SH-SY5Y (cell line): ENCODE data around the gene TMEM263.

Experiments
- GATA2 ChIP-seq: IDR thresholded peaks from 2 replicates; pipeline ENCODE4 v1.6.1; 2011; ENCODE audit warnings: mild to moderate bottlenecking, low read depth, low read length
- GATA3 ChIP-seq: IDR thresholded peaks from 2 replicates; pipeline ENCODE4 v1.6.1; 2011; ENCODE audit warnings: low read depth, mild to moderate bottlenecking, low read length, moderate library complexity

TMEM263 gene

GRCh38 chr12:106955377-106956047 lies at the start of gene TMEM263:
Gene TMEM263 (plus strand): TSS chr12:106955907. CDS start chr12:106967117, 11,210 bp downstream.
- TF ChIP-seq GATA2 (no peak), GATA3 (no peak)

DNA sequence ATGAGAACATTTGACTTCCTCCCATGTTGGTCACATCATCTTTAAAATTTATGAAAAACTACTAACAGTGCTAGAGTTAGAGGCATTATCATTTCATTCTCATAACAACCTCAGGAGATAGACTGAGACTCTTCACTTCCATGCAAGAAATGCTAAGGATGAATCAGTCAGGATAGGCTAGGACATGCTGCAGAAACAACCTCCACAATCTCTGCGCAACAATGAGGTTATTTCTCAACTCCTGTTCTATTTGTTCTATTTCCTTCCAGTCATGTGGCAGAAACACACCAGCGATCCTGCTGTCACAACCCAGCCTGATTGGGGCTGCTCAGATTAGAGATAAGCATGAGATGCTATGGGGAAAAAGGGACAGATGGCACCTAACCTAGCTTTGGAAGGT lies 49.0 kb upstream of the TMEM263 start:
- TF ChIP-seq GATA2 (0 out of 2 replicates have a peak, but pooled peaks have one; percentile 21), GATA3 (no peak)

GRCh38 chr12:106907411-106907810 lies 48.3 kb upstream of the TMEM263 start:
- TF ChIP-seq GATA3 (no peak), GATA2 (no peak)

- TF ChIP-seq GATA2 (no peak), GATA3 (no peak)
These were observed 47.9 kb upstream of the TMEM263 start for GRCh38 chr12:106907846-106908245.

DNA sequence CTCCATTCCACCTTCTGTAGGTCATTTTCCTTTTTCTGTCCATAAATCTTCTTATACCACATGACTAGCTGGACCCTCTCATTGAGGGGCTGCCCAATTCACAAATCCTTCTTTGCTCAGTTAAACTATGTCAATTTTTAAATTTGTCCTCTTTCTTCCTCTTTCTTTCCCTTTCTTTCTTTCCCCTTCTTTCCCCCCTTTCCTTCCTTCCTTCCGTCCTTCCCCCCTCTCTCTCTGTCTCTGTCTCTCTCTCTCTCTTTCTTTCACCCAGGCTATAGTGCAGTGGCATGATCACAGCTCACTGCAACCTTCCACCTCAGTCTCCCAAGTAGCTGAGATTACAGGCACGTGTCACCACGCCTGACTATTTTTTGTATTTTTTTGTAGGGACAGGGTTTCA lies 47.1 kb upstream of the TMEM263 start:
- TF ChIP-seq GATA3 (no peak), GATA2 (no peak)

- TF ChIP-seq GATA3 (no peak), GATA2 (no peak)
These were observed 45.5 kb upstream of the TMEM263 start for GRCh38 chr12:106910202-106910601.

- TF ChIP-seq GATA2 = no peak
- TF ChIP-seq GATA3 = no peak
These were observed 44.1 kb upstream of the TMEM263 start for GRCh38 chr12:106911581-106911980.

GRCh38 chr12:106913456-106913855 lies 42.3 kb upstream of the TMEM263 start:
- TF ChIP-seq GATA2 (no peak), GATA3 (no peak)

- TF ChIP-seq GATA2 = no peak
- TF ChIP-seq GATA3 = no peak
These were observed 40.7 kb upstream of the TMEM263 start for GRCh38 chr12:106914796-106915634.

- TF ChIP-seq GATA2 (no peak), GATA3 (no peak)
These were observed 40.1 kb upstream of the TMEM263 start for GRCh38 chr12:106915635-106916026.

DNA sequence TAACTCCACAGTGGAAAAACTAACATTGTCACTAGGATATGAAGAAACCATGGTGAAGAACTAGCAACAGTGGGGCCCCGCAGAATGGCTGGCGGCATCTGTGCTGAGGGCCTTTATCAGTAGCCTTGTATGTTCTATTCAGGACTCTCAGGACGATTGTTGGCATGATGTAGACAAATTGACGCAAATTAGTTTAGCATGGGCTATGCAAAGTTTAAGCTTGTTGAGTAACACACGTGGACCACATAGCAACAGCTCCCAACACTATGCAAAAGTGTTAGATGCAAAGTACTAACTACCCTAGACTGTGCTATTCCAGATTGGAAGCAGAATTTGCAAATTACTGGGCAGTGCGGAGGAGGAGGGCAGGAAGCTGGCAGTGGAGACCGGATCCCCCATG lies 38.2 kb upstream of the TMEM263 start:
- TF ChIP-seq GATA2 (no peak), GATA3 (no peak)

DNA sequence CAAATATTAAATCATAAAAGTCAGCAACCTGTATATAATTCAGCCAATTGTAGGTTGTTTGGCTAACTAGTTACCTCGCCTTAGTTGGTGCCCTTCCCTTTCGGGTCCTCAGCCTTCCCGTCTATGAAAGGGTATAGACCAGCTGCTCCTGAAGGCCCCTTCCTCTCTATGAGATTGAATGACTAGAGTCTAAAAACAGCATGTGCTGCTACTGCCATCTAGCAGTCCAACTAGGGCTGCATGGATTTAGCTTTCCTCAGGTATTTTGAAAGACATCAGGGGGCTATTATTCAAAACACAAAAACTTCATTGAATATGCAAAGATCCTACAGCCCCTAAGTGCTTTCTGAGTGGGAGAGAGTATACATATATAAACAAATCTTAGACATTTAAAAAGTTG lies 37.0 kb upstream of the TMEM263 start:
- TF ChIP-seq GATA3 (no peak), GATA2 (no peak)

DNA sequence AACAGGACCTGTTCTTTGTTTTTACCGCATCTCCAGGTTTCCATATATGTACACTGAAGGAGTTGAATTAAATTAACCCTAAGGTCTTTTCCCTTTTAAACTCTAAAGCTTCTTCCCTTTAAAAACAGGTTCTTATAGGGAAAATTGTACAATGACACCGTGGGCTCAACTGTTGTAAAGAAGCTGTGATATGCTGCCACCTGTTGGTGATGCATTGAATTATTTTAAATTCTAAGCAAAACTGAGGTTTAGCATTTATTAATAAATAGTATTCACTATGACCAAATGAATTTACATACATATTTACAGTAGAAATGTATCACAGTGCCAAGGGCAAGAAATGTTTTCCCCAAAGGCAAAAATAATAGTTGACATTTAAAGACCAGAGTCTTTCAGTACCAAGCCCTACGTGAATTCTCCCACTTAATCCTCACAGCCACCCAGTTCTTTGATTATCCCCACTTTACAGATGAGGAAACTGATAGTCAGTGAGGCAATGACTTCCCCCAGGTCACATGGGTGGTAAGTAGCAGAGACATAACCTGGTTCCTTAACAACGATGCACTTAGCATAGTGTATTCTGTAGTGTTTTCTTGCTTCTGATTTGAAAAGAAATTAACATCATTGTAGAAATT lies 35.7 kb upstream of the TMEM263 start:
- no peak for TF ChIP-seq GATA2
- no peak for TF ChIP-seq GATA3

DNA sequence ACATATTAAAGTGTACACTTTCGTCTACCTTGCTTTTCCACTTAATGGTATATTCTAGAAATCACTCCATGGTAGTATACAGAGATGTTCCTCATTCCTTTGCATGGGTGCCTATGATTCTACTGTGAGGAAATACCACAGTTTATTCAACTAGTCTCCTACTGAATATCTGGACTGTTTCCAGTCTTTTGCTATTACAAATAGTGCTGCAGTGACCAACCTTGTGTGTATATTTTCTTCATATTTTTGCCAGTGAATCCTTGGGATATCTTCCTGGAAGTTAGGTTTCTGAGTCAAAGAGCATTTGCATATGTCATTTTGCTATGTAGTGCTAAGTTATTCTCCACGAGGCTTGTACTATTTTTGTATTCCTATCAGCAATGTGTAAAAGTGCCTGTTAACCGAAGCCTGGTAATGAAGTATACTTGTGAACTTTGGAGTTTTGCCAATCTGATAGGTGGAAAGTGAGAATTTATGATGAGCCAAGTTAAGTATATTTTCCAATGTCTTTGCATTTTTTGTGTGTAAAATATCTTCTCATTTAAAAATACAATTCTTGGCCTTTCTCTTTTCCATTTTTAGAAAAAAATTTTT lies 31.3 kb upstream of the TMEM263 start:
- no peak for TF ChIP-seq GATA3
- TF ChIP-seq GATA2 = no peak

DNA sequence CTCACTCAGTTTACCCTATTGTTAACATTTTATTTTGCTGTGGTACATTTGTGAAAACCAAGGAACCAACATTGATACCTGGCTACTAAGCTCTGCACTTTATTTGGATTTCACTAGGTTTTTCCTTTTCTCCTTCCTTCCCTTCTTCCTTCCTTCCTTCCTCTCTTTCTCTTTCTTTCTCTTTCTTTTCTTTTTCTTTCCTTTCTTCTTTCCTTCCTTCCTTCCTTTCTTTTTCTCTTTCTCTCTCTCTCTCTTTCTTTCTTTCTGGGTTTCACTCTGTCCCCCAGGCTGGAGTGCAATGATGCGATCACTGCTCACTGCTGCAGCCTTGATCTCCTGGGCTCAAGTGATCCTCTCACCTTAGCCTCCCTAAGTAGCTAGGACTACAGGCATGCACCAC lies 29.1 kb upstream of the TMEM263 start:
- TF ChIP-seq GATA2 = no peak
- TF ChIP-seq GATA3 = no peak
